Spleen (tissue), 11 donors: ENCODE results near the gene MACROD2. TPM values are rescaled to one million over a fixed set of nuclear protein-coding genes. Genes with fewer than 3 reads are reported as not detected.

Experiments used
- DNase-seq: peaks from one replicate; pipeline ENCODE4 v3.0.0-alpha.2; 2020
- H3K27ac ChIP-seq, 8 donors: fragments of 200-600 bp; sonication (generic) in 7 of 8; 1 replicate in 4 of 8; 2 replicates in 4 of 8; pipeline versions ENCODE4 v1.5.0 to v1.8.0; 2016 to 2021; ENCODE audit warnings: inconsistent platforms in 4 of 8, mild to moderate bottlenecking in 4 of 8, moderate library complexity in 1 of 8
- H3K27me3 ChIP-seq, 7 donors: fragments of 200-600 bp; sonication (generic) in 6 of 7; replicated peaks in 1 of 7; 1 replicate in 4 of 7; 2 replicates in 3 of 7; pipeline versions ENCODE4 v1.5.0 to v1.8.0; 2016 to 2021; ENCODE audit warnings: inconsistent platforms in 3 of 7, mild to moderate bottlenecking in 1 of 7
- H3K36me3 ChIP-seq, 6 donors: fragments of 200-600 bp; sonication (generic) in 5 of 6; 1 replicate in 4 of 6; 2 replicates in 2 of 6; pipeline versions ENCODE4 v1.5.0 to v1.8.0; 2016 to 2021; ENCODE audit warnings: inconsistent platforms in 2 of 6
- H3K4me1 ChIP-seq, 6 donors: fragments of 200-600 bp; sonication (generic) in 5 of 6; 1 replicate in 3 of 6; 2 replicates in 3 of 6; pipeline versions ENCODE4 v1.5.0 to v1.8.0; 2016 to 2021; ENCODE audit warnings: inconsistent platforms in 3 of 6
- H3K4me3 ChIP-seq, 8 donors: fragments of 200-600 bp; sonication (generic) in 7 of 8; 1 replicate in 4 of 8; 2 replicates in 4 of 8; pipeline versions ENCODE4 v1.5.0 to v1.8.0; 2016 to 2021; ENCODE audit warnings: inconsistent platforms in 4 of 8, mild to moderate bottlenecking in 4 of 8, moderate library complexity in 2 of 8
- H3K9me3 ChIP-seq, 8 donors: fragments of 200-600 bp; sonication (generic) in 7 of 8; 1 replicate in 4 of 8; 2 replicates in 4 of 8; pipeline versions ENCODE4 v1.5.0 to v1.8.0; 2016 to 2021; ENCODE audit warnings: inconsistent platforms in 4 of 8
- CTCF ChIP-seq, 11 experiments: fragments of 200-600 bp in 7 of 11; fragments of 450-650 bp in 4 of 11; sonication (generic) in 4 of 11; IDR thresholded peaks in 8 of 11; conservative IDR thresholded peaks in 3 of 11; 1 replicate in 7 of 11; 2 replicates in 4 of 11; pipeline versions ENCODE4 v1.4.0 to v1.8.0; 2016 to 2021; ENCODE audit warnings: antibody characterized with exemption in 11 of 11, inconsistent platforms in 4 of 11, mild to moderate bottlenecking in 1 of 11
- POLR2A ChIP-seq, 3 donors: fragments of 450-650 bp; IDR thresholded peaks; one replicate each; pipeline ENCODE4 v1.5.1; 2017; ENCODE audit warnings: antibody characterized with exemption in 3 of 3, mild to moderate bottlenecking in 1 of 3
- POLR2AphosphoS5 ChIP-seq, 3 donors: sonication (generic); formaldehyde crosslinking; IDR thresholded peaks; one replicate each; pipeline ENCODE4 v1.5.1; 2017; ENCODE audit warnings: antibody characterized with exemption in 3 of 3
- WGBS, 5 donors: extraction: QIAGEN DNeasy Blood & Tissue Kit in 3 of 5; methylation state at CpG; one replicate each; pipeline versions ENCODE4 v1.1.5 to v1.1.7; 2013 to 2018; 5-methylcytosine and 5-hydroxymethylcytosine counted together
- intact Hi-C: fragments of 100-400 bp; cut with DNase I; formaldehyde crosslinking; loops from one replicate; pipeline ENCODE4 v1.15.0; 2023; ENCODE audit warnings: low total_unique reads
- polyA plus RNA-seq, 3 donors: library from polyadenylated mRNA; stranded (reverse); fragments of 200-250 nt; gene quantifications; one replicate each; pipeline ENCODE4 v1.2.1, GENCODE V29; 2013
- total RNA-seq, 7 donors: library from RNA; depleted of rRNA in 3 of 7; stranded (reverse); fragments of >200 nt in 3 of 7; fragmentation: NEBNext Ultra II Directional in 4 of 7; extraction: Animal tissue kit (Norgen Biotek cat#: 25700) in 4 of 7; gene quantifications; one replicate each; pipeline versions ENCODE4 v1.1.0 to v1.2.1, GENCODE V29; 2016 to 2021
- donor health status: healthy with polysubstance abuse.
- donor health status: DM: no; HTN: no; CAD: no; lungs with moderate emphysema.
- donor health status: DM: no; HTN: no; CAD: no.
- donor health status: Bipolar disorder and iron deficiency.
- donor health status: healthy.
- donor health status: DM: no; HTN: no; CAD: no.
- donor health status: DM: yes; HTN: yes; CAD: no.

MACROD2 gene
- total and polyA plus RNA-seq, 10 donors: 1.5 to 4.7 (median 3.4) TPM

GRCh38 chr20:15111654-15112053 lies 1116.3 kb downstream of the MACROD2 start:
- no peak for DNase-seq
- no peak for TF ChIP-seq POLR2AphosphoS5 (IDR thresholded peaks at IDR 0.05)
- no peak for TF ChIP-seq CTCF (IDR thresholded peaks at IDR 0.05 in 8 of 11, conservative IDR thresholded peaks at IDR 0.05 in 3 of 11)
- no peak for TF ChIP-seq POLR2A (IDR thresholded peaks at IDR 0.05)
- H3K36me3 ChIP-seq: no peaks in the 10 kb centered on the region

GRCh38 chr20:15113144-15113773 lies 1117.9 kb downstream of the MACROD2 start:
- no peak for DNase-seq
- 82 to 92% (median 87%) methylated on average over 1 of the region's 1 CpG for WGBS, 5 donors
- Histone ChIP-seq H3K4me1 (no peaks in the 10 kb centered on the region), H3K9me3 (peaks cover 0 to 4% (median 0%) of the 10 kb centered on the region in 8 donors), H3K36me3 (no peaks in the 10 kb centered on the region), H3K27ac (no peak overlapping the region), H3K4me3 (no peak overlapping the region), H3K27me3 (no peaks in the 10 kb centered on the region)
- intact Hi-C loops: no loop called here
- TF ChIP-seq CTCF (IDR thresholded peaks at IDR 0.05 in 8 of 11, conservative IDR thresholded peaks at IDR 0.05 in 3 of 11): no peak
- TF ChIP-seq POLR2AphosphoS5 (IDR thresholded peaks at IDR 0.05): no peak
- no peak for TF ChIP-seq POLR2A (IDR thresholded peaks at IDR 0.05)

More at GRCh38 chr20:15111654-15112053, 1116.3 kb downstream of the MACROD2 start:
- intact Hi-C loops: no loop called here
- peaks cover 0 to 4% (median 0%) of the 10 kb centered on the region in 8 donors for H3K9me3 ChIP-seq
- no peak overlapping the region for H3K4me3 ChIP-seq
- H3K27ac ChIP-seq: no peak overlapping the region
- H3K4me1 ChIP-seq: no peaks in the 10 kb centered on the region
- H3K27me3 ChIP-seq: no peaks in the 10 kb centered on the region

GRCh38 chr20:15119852-15120487 lies 1124.7 kb downstream of the MACROD2 start:
- no peaks in the 10 kb centered on the region for H3K9me3 ChIP-seq

More at GRCh38 chr20:15119852-15120487, 1124.7 kb downstream of the MACROD2 start:
- TF ChIP-seq CTCF (IDR thresholded peaks at IDR 0.05 in 8 of 11, conservative IDR thresholded peaks at IDR 0.05 in 3 of 11): no peak
- TF ChIP-seq POLR2A (IDR thresholded peaks at IDR 0.05): no peak
- TF ChIP-seq POLR2AphosphoS5 (IDR thresholded peaks at IDR 0.05): no peak
- intact Hi-C loops: no loop called here
- no peaks in the 10 kb centered on the region for H3K27me3 ChIP-seq
- no peak overlapping the region for H3K4me3 ChIP-seq
- no peak overlapping the region for H3K27ac ChIP-seq
- WGBS, 5 donors: 81 to 95% (median 85%) methylated on average over 4 of the region's 4 CpGs
- no peaks in the 10 kb centered on the region for H3K36me3 ChIP-seq
- no peak for DNase-seq
- no peaks in the 10 kb centered on the region for H3K4me1 ChIP-seq
